ENCODE measurements around the gene PDE7B.

Gene PDE7B

DNA sequence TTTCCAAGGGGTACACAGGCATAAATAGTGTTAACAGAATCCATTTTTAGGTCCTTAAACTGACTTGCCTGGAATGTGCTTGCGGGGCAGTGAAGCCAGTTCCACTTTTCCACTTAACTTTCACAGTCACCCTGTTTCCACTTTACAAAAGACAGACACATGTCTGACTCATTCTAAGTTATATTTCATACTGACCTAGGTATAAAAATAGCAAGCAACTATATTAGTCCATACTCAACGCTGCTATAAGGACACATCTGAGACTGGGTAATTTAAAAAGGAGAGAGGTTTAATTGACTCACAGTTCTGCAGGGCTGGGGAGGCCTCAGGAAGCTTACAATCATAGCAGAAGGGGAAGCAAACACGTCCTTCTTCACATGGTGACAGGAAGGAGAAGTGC is 310.4 kb downstream of the PDE7B start:
- Histone ChIP-seq H3K9ac (ENCODE audit: low read length) (no peak overlapping the region), H3K27ac (ENCODE audit: low read depth, low read length) (no peak overlapping the region), H3K36me3 (ENCODE audit: insufficient read depth, low read length) (no peaks in the 10 kb centered on the region)

DNA sequence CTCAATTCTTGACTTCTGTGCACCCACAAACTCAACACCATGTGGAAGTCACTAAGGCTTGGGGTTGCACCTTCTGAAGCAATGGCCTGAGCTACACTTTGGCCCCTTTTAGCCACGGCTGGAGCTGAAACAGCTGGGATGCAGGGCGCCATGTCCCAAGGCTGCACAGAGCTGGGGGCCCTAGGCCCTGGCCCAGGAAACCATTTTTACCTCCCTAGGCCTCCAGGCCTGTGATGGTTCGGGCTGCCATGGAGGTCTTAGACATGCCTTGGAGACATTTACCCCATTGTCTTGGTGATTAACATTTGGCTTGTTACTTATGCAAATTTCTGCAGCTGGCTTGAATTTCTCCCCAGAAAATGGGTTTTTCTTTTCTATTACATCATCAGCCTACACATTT is 311.8 kb downstream of the PDE7B start:
- H3K27me3 ChIP-seq (ENCODE audit: control insufficient read depth in 1 of 2, insufficient read depth in 2 of 2, low read length in 2 of 2), result no peaks in the 10 kb centered on the region
- no peaks in the 10 kb centered on the region for H3K36me3 ChIP-seq (ENCODE audit: insufficient read depth, low read length)
- H3K4me3 ChIP-seq (ENCODE audit: low read depth in 1 of 2, low read length in 2 of 2), result no peak overlapping the region
- H3K9ac ChIP-seq (ENCODE audit: low read length), result no peak overlapping the region
- no peaks in the 10 kb centered on the region for H3K9me3 ChIP-seq (ENCODE audit: low read length)
- H3K27ac ChIP-seq (ENCODE audit: low read depth, low read length), result no peak overlapping the region
- peaks cover 5% of the 10 kb centered on the region for H3K4me1 ChIP-seq (ENCODE audit: insufficient read depth, low read length)

More for the DNA sequence above, 310.4 kb downstream of the PDE7B start:
- Histone ChIP-seq H3K4me1 (ENCODE audit: insufficient read depth, low read length) (peaks cover 6% of the 10 kb centered on the region), H3K27me3 (ENCODE audit: control insufficient read depth in 1 of 2, insufficient read depth in 2 of 2, low read length in 2 of 2) (no peaks in the 10 kb centered on the region), H3K4me3 (ENCODE audit: low read depth in 1 of 2, low read length in 2 of 2) (no peak overlapping the region), H3K9me3 (ENCODE audit: low read length) (no peaks in the 10 kb centered on the region)

DNA sequence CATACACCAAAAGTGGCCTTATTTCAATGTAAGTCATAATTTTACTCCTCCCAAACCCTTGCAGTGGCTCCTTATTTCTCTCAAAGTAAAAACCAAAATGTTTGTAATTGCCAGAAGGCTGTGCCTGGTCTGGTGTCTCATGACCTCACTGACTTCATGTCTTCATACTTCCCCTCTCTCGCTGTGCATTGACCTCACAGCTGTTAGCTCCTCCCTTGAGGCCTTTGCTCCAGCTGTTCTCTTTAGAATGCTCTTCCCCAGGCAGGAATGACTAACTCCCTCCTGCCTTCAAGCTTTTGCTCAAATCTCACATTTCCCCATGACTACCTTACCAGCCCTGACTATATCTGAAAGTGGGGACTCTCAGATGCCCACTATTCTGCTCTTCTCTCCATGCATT is 315.3 kb downstream of the PDE7B start:
- H3K9ac ChIP-seq (ENCODE audit: low read length), result no peak overlapping the region
- no peaks in the 10 kb centered on the region for H3K36me3 ChIP-seq (ENCODE audit: insufficient read depth, low read length)
- no peaks in the 10 kb centered on the region for H3K4me1 ChIP-seq (ENCODE audit: insufficient read depth, low read length)
- no peaks in the 10 kb centered on the region for H3K27me3 ChIP-seq (ENCODE audit: control insufficient read depth in 1 of 2, insufficient read depth in 2 of 2, low read length in 2 of 2)
- H3K4me3 ChIP-seq (ENCODE audit: low read depth in 1 of 2, low read length in 2 of 2), result no peak overlapping the region
- H3K9me3 ChIP-seq (ENCODE audit: low read length), result no peaks in the 10 kb centered on the region
- no peak overlapping the region for H3K27ac ChIP-seq (ENCODE audit: low read depth, low read length)

DNA sequence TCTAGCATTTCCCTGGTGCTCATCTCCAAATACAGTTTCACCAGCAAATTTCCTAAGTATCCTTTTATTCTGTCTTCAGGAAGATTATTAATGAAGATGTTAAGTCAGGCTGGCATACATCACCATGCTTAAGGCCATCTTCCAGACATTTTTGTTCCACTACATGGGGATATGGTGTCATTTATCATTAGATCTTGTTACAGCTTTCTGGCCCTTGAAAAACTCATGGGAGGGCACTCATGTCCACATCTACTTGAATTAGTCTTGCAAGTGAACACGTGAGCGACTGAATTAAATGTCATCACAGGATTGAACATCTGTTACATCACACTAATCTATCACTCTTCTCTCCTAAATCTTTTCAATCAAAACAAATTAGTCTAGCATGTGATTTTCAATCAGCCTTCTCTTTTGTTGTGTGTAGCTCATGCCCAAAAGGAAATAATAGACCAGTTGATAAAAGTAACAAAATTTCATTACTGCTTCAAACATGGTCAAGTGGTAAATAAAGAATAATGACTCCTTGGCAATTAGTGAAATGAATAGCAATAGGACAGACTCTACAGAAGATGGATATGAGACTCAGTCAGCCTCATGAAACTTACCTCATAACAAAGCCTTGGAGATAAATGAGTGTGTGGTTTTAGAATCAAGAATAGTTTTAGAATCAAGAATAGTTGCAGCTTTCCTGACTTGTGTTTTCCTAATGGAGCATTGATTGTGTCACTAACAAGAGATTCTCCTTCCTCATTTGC is 318.1 kb downstream of the PDE7B start:
- no peak overlapping the region for H3K27ac ChIP-seq (ENCODE audit: low read depth, low read length)
- H3K9ac ChIP-seq (ENCODE audit: low read length), result no peak overlapping the region
- no peaks in the 10 kb centered on the region for H3K36me3 ChIP-seq (ENCODE audit: insufficient read depth, low read length)
- no peak overlapping the region for H3K4me3 ChIP-seq (ENCODE audit: low read depth in 1 of 2, low read length in 2 of 2)
- H3K9me3 ChIP-seq (ENCODE audit: low read length), result no peaks in the 10 kb centered on the region
- no peaks in the 10 kb centered on the region for H3K4me1 ChIP-seq (ENCODE audit: insufficient read depth, low read length)
- H3K27me3 ChIP-seq (ENCODE audit: control insufficient read depth in 1 of 2, insufficient read depth in 2 of 2, low read length in 2 of 2), result no peaks in the 10 kb centered on the region

DNA sequence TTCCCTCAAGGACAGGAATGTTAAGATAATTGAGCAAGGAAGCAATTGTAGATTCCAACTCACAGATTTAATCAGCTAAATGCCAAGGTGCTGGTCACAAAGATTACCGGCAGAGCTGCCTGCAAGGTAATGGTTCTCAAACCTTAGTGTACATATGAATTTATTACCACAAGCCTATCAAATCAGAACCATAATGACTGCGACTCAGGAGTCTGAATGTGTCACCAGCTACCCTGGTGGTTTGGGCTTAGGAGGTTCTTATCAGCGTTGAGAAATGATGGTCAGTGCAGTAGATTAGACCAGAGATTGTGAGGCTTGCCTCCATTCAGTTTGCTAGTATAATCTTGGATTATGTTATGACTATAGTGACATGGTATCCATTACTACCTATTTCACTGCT is 319.7 kb downstream of the PDE7B start:
- Histone ChIP-seq H3K9ac (ENCODE audit: low read length) (no peak overlapping the region), H3K36me3 (ENCODE audit: insufficient read depth, low read length) (no peaks in the 10 kb centered on the region), H3K4me1 (ENCODE audit: insufficient read depth, low read length) (no peaks in the 10 kb centered on the region), H3K27me3 (ENCODE audit: control insufficient read depth in 1 of 2, insufficient read depth in 2 of 2, low read length in 2 of 2) (no peaks in the 10 kb centered on the region), H3K27ac (ENCODE audit: low read depth, low read length) (no peak overlapping the region), H3K4me3 (ENCODE audit: low read depth in 1 of 2, low read length in 2 of 2) (no peak overlapping the region), H3K9me3 (ENCODE audit: low read length) (no peaks in the 10 kb centered on the region)

DNA sequence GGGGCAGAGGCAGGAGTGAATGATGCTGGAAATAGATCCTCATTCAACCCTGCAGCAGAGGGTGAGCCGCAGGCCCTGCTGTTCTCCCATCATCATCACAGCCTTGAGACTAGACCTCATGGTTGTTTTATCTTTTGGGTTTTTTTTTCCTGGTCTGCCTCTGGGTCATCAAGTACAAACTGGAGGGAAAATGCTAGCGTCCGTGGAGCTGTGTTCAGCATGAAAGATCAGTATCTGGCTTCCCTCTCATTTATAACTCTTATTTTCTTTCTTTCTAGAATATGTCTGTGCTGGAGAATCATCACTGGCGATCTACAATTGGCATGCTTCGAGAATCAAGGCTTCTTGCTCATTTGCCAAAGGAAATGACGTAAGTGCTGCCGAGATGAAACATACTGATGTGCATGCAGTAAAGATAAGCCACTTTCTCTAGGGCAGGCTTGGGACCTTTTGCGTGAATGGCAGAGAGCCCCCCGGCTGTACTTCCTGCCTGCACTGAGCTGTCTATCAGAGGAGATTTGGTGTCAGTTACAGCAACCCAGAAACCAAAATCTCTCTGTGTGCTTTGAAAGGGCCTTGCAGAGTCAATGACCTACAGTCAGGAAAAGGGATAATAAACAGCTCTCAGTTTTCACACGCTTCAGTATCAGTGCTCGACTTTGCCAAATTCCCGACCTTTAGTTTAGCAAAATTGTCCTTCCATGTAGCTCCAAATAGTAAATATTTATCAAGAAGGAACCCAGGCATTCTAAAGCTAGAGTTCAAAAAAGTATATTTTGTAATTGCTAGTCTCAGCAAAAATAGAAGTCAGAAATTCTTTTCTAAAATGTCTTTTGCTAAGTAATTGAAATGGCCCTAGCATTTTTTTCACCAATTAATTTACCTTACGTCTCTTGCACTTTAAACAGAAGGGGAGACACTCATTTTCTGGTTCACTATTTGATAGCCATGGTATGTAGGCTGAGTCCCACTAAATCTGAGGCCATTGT is 322.3 kb downstream of the PDE7B start:
- no peaks in the 10 kb centered on the region for H3K36me3 ChIP-seq (ENCODE audit: insufficient read depth, low read length)
- H3K4me1 ChIP-seq (ENCODE audit: insufficient read depth, low read length), result no peaks in the 10 kb centered on the region
- H3K27ac ChIP-seq (ENCODE audit: low read depth, low read length), result no peak overlapping the region
- no peaks in the 10 kb centered on the region for H3K9me3 ChIP-seq (ENCODE audit: low read length)
- H3K4me3 ChIP-seq (ENCODE audit: low read depth in 1 of 2, low read length in 2 of 2), result no peak overlapping the region
- no peak overlapping the region for H3K9ac ChIP-seq (ENCODE audit: low read length)
- H3K27me3 ChIP-seq (ENCODE audit: control insufficient read depth in 1 of 2, insufficient read depth in 2 of 2, low read length in 2 of 2), result no peaks in the 10 kb centered on the region

DNA sequence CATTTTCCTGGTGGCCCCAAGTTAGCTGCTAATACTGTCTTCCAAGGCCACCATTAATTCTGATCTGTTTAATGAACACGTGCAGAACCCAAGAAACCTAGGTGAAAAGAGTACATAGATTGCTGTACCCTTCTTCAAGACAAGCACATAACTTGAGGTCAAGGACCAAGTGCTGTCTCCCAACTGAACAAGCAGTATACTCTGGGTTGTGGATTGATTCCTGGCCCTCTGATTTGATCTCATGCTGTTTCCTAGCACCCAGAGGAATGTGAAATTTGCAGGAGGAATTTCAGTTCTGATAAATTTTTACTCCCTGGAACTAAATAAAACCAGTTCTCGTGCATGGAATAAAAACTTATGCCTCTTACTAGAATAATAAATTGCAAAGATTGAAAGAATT is 323.0 kb downstream of the PDE7B start:
- Histone ChIP-seq H3K27me3 (ENCODE audit: control insufficient read depth in 1 of 2, insufficient read depth in 2 of 2, low read length in 2 of 2) (no peaks in the 10 kb centered on the region), H3K27ac (ENCODE audit: low read depth, low read length) (no peak overlapping the region), H3K4me3 (ENCODE audit: low read depth in 1 of 2, low read length in 2 of 2) (no peak overlapping the region), H3K9ac (ENCODE audit: low read length) (no peak overlapping the region), H3K36me3 (ENCODE audit: insufficient read depth, low read length) (no peaks in the 10 kb centered on the region), H3K9me3 (ENCODE audit: low read length) (no peaks in the 10 kb centered on the region), H3K4me1 (ENCODE audit: insufficient read depth, low read length) (no peaks in the 10 kb centered on the region)

DNA sequence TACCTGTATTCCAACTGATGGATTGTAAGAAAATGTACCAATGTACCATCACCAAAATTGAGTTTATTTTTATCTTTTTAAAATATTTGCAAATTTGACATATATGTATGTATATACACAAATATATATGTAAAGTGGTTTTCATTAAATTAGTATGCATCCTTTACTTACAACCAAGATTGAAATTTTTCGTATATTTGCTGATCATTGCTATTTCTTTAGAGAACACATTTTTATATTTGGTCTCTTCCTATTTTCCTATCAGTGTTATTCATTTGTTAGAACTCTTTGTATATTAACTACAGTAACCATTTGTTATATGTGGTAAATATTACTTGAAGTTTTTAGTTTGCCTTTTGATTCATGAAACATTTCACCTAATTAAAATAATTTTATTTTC is 324.4 kb downstream of the PDE7B start:
- H3K27ac ChIP-seq (ENCODE audit: low read depth, low read length), result no peak overlapping the region
- H3K9me3 ChIP-seq (ENCODE audit: low read length), result no peaks in the 10 kb centered on the region
- H3K4me1 ChIP-seq (ENCODE audit: insufficient read depth, low read length), result no peaks in the 10 kb centered on the region

DNA sequence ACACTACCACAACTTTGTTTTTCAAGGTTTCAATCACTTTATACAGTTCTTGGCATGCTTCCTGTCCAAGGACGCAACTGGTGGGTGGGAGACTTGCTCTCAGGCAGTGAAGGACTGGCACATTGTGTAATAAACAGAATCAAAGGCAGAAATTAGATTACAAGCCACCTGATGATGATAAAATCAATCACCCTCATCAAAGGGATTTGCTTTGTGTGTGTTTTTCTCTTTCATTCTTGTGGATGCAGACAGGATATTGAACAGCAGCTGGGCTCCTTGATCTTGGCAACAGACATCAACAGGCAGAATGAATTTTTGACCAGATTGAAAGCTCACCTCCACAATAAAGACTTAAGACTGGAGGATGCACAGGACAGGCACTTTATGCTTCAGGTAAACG is 327.2 kb downstream of the PDE7B start:
- Histone ChIP-seq H3K4me3 (ENCODE audit: low read depth in 1 of 2, low read length in 2 of 2) (no peak overlapping the region), H3K9me3 (ENCODE audit: low read length) (no peaks in the 10 kb centered on the region), H3K27me3 (ENCODE audit: control insufficient read depth in 1 of 2, insufficient read depth in 2 of 2, low read length in 2 of 2) (no peaks in the 10 kb centered on the region), H3K27ac (ENCODE audit: low read depth, low read length) (no peak overlapping the region), H3K9ac (ENCODE audit: low read length) (no peak overlapping the region), H3K36me3 (ENCODE audit: insufficient read depth, low read length) (no peaks in the 10 kb centered on the region), H3K4me1 (ENCODE audit: insufficient read depth, low read length) (no peaks in the 10 kb centered on the region)

More for the DNA sequence above, 324.4 kb downstream of the PDE7B start:
- no peaks in the 10 kb centered on the region for H3K36me3 ChIP-seq (ENCODE audit: insufficient read depth, low read length)
- no peaks in the 10 kb centered on the region for H3K27me3 ChIP-seq (ENCODE audit: control insufficient read depth in 1 of 2, insufficient read depth in 2 of 2, low read length in 2 of 2)
- H3K4me3 ChIP-seq (ENCODE audit: low read depth in 1 of 2, low read length in 2 of 2), result no peak overlapping the region
- no peak overlapping the region for H3K9ac ChIP-seq (ENCODE audit: low read length)

DNA sequence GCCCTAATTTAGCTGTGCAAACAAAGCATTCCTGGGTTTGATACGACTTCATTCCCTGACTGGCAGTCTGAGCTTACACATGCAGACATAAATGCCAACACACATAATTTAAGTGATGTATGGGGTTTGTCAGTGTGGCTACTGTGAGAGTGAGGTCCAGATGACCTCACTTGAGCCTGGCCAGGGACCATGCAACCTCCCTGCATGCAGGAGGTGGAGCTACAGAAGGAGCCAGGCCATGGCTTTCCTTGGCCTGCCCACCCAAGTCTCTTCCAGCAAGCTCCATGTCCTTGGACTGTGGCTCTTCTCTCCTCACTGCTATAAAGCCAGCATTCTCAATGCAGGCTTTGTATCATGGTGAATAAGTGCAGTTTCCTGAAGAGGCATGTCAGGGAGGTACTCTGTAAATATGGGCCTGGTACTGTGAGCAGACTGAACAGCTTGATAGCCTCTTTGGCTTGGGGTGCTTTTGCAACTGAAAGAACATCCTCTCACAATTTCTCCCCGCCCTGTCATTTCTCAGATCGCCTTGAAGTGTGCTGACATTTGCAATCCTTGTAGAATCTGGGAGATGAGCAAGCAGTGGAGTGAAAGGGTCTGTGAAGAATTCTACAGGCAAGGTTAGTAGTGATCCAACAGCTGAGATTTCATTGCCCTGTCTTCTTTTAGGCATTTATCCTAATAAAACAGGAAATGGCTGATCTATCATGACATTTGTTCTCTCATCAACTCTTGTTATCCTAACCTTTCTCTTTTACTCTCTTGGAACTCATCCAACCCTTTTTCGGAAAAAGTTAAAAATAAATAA is 329.4 kb downstream of the PDE7B start:
- Histone ChIP-seq H3K27me3 (ENCODE audit: control insufficient read depth in 1 of 2, insufficient read depth in 2 of 2, low read length in 2 of 2) (no peaks in the 10 kb centered on the region), H3K36me3 (ENCODE audit: insufficient read depth, low read length) (no peaks in the 10 kb centered on the region), H3K4me3 (ENCODE audit: low read depth in 1 of 2, low read length in 2 of 2) (no peak overlapping the region), H3K9ac (ENCODE audit: low read length) (no peak overlapping the region), H3K27ac (ENCODE audit: low read depth, low read length) (no peak overlapping the region), H3K4me1 (ENCODE audit: insufficient read depth, low read length) (no peaks in the 10 kb centered on the region), H3K9me3 (ENCODE audit: low read length) (no peaks in the 10 kb centered on the region)

DNA sequence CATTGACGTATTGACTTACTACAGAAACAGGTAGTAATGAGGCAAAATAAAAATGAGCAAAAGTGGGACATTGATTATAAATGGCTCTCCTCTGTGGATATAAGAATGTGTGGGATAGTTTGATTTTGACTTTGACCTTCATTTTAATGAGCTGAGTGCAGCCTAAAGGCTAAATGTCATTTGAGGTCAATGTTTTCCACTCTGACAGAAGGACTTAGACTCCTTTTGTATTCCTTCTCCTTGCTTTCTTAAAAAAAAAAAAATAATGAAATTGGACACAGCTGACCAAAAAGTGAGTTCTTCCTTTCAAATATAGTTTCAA is 330.0 kb downstream of the PDE7B start:
- H3K9me3 ChIP-seq (ENCODE audit: low read length), result no peaks in the 10 kb centered on the region
- no peak overlapping the region for H3K4me3 ChIP-seq (ENCODE audit: low read depth in 1 of 2, low read length in 2 of 2)
- no peaks in the 10 kb centered on the region for H3K27me3 ChIP-seq (ENCODE audit: control insufficient read depth in 1 of 2, insufficient read depth in 2 of 2, low read length in 2 of 2)
- no peaks in the 10 kb centered on the region for H3K4me1 ChIP-seq (ENCODE audit: insufficient read depth, low read length)
- no peaks in the 10 kb centered on the region for H3K36me3 ChIP-seq (ENCODE audit: insufficient read depth, low read length)
- no peak overlapping the region for H3K9ac ChIP-seq (ENCODE audit: low read length)
- H3K27ac ChIP-seq (ENCODE audit: low read depth, low read length), result no peak overlapping the region
